ENCODE data around the gene SIMC1.

Gene SIMC1

GRCh38 chr5:176389135-176390123, 151.2 kb downstream of the SIMC1 start:
- DNase-seq (ENCODE audit: low read depth) = no peak

GRCh38 chr5:176391479-176391878, 153.3 kb downstream of the SIMC1 start:
- no peak for DNase-seq (ENCODE audit: low read depth)

GRCh38 chr5:176391999-176392398, 153.8 kb downstream of the SIMC1 start:
- no peak for DNase-seq (ENCODE audit: low read depth)

GRCh38 chr5:176392526-176392925, 154.3 kb downstream of the SIMC1 start:
- DNase-seq (ENCODE audit: low read depth) = no peak

- DNase-seq (ENCODE audit: low read depth) = no peak
Observed at GRCh38 chr5:176394096-176394495, 155.9 kb downstream of the SIMC1 start.

- no peak for DNase-seq (ENCODE audit: low read depth)
Observed at GRCh38 chr5:176394881-176395675, 156.9 kb downstream of the SIMC1 start.
